ENCODE measurements around the gene CDH23. TPM values are rescaled to one million over a fixed set of nuclear protein-coding genes. Genes with fewer than 3 reads are reported as not detected.

CDH23 gene
- total RNA-seq, 1 experiment from 2014 or later: 2.9 TPM

- TF ChIP-seq, protein P1, sequence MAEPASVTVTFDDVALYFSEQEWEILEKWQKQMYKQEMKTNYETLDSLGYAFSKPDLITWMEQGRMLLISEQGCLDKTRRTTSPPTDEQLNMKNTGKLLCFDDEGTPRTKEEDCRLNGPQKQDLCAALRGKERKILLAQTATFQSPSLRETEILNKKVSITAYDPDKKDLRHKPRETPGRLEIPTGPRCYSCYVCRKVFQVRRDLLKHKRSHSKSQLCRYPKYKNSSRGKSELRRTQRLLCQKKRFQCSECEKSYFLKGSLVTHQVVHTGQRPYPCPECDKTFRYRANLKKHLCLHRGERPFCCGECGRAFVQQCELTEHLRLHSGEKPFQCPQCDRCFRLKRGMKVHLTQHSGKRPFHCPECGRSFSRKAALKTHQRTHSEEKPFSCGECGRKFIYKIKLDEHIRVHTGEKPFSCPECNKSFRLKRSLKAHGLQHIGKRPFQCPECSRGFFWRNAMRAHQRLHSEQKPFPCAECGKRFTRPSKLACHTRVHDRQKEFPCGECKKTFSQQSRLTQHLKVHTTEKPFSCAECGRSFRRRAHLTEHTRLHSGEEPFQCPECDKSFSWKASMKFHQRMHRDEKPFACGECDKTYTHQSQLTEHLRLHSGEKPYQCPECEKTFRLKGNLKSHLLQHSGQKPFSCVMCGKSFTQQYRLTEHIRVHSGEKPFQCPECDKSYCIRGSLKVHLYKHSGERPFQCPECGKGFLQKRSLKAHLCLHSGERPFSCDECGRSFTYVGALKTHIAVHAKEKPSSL (CRISPR knock-in tag; conservative IDR thresholded peaks at IDR 0.05): no peak
- TF ChIP-seq AFF4 (CRISPR knock-in tag; IDR thresholded peaks at IDR 0.05; ENCODE audit: borderline replicate concordance): no peak
- no peak for TF ChIP-seq ZNF317 (CRISPR knock-in tag; IDR thresholded peaks at IDR 0.05; ENCODE audit: borderline replicate concordance, low read depth)
- TF ChIP-seq, protein P2, sequence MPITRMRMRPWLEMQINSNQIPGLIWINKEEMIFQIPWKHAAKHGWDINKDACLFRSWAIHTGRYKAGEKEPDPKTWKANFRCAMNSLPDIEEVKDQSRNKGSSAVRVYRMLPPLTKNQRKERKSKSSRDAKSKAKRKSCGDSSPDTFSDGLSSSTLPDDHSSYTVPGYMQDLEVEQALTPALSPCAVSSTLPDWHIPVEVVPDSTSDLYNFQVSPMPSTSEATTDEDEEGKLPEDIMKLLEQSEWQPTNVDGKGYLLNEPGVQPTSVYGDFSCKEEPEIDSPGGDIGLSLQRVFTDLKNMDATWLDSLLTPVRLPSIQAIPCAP (CRISPR knock-in tag; IDR thresholded peaks at IDR 0.05): no peak
- no peak for TF ChIP-seq GRHL2 (CRISPR knock-in tag; IDR thresholded peaks at IDR 0.05; ENCODE audit: insufficient replicate concordance, severe bottlenecking)
- no peak for TF ChIP-seq SP1 (CRISPR knock-in tag; conservative IDR thresholded peaks at IDR 0.05)
- TF ChIP-seq, protein P3, sequence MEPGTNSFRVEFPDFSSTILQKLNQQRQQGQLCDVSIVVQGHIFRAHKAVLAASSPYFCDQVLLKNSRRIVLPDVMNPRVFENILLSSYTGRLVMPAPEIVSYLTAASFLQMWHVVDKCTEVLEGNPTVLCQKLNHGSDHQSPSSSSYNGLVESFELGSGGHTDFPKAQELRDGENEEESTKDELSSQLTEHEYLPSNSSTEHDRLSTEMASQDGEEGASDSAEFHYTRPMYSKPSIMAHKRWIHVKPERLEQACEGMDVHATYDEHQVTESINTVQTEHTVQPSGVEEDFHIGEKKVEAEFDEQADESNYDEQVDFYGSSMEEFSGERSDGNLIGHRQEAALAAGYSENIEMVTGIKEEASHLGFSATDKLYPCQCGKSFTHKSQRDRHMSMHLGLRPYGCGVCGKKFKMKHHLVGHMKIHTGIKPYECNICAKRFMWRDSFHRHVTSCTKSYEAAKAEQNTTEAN (CRISPR knock-in tag; IDR thresholded peaks at IDR 0.05): no peak
- TF ChIP-seq, protein P4, sequence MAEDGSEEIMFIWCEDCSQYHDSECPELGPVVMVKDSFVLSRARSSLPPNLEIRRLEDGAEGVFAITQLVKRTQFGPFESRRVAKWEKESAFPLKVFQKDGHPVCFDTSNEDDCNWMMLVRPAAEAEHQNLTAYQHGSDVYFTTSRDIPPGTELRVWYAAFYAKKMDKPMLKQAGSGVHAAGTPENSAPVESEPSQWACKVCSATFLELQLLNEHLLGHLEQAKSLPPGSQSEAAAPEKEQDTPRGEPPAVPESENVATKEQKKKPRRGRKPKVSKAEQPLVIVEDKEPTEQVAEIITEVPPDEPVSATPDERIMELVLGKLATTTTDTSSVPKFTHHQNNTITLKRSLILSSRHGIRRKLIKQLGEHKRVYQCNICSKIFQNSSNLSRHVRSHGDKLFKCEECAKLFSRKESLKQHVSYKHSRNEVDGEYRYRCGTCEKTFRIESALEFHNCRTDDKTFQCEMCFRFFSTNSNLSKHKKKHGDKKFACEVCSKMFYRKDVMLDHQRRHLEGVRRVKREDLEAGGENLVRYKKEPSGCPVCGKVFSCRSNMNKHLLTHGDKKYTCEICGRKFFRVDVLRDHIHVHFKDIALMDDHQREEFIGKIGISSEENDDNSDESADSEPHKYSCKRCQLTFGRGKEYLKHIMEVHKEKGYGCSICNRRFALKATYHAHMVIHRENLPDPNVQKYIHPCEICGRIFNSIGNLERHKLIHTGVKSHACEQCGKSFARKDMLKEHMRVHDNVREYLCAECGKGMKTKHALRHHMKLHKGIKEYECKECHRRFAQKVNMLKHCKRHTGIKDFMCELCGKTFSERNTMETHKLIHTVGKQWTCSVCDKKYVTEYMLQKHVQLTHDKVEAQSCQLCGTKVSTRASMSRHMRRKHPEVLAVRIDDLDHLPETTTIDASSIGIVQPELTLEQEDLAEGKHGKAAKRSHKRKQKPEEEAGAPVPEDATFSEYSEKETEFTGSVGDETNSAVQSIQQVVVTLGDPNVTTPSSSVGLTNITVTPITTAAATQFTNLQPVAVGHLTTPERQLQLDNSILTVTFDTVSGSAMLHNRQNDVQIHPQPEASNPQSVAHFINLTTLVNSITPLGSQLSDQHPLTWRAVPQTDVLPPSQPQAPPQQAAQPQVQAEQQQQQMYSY (CRISPR knock-in tag; IDR thresholded peaks at IDR 0.05): no peak
These were observed 118.9 kb downstream of the CDH23 start (continued) for GRCh38 chr10:71515531-71516172.

GRCh38 chr10:71516890-71517289 lies 120.2 kb downstream of the CDH23 start:
- CTCF ChIA-PET: interaction anchor here (0.8 to 2.2 kb wide), 3 partner anchors 32 to 180 kb away, joined by 3 to 7 read pairs (median 5); no protein-coding TSS in a partner anchor

More at GRCh38 chr10:71516890-71517289, 120.2 kb downstream of the CDH23 start:
- Mint-ChIP-seq H3K9me3 (no peaks in the 10 kb centered on the region), H3K4me3 (no peak overlapping the region), H3K36me3 (no peaks in the 10 kb centered on the region), H3K4me1 (peaks cover 6% of the 10 kb centered on the region; the same call in 1 of the 2 replicates), H3K27me3 (ENCODE audit: low read depth) (no peaks in the 10 kb centered on the region), H3K27ac (no peak overlapping the region)
- no peak for TF ChIP-seq TP53 (CRISPR knock-in tag; IDR thresholded peaks at IDR 0.05)
- no peak for TF ChIP-seq NR3C1 (CRISPR knock-in tag; conservative IDR thresholded peaks at IDR 0.05; ENCODE audit: low read depth)
- no peak for TF ChIP-seq ZNF671 (CRISPR knock-in tag; IDR thresholded peaks at IDR 0.05)
- TF ChIP-seq AFF4 (CRISPR knock-in tag; IDR thresholded peaks at IDR 0.05; ENCODE audit: borderline replicate concordance): no peak
- TF ChIP-seq, protein P5, sequence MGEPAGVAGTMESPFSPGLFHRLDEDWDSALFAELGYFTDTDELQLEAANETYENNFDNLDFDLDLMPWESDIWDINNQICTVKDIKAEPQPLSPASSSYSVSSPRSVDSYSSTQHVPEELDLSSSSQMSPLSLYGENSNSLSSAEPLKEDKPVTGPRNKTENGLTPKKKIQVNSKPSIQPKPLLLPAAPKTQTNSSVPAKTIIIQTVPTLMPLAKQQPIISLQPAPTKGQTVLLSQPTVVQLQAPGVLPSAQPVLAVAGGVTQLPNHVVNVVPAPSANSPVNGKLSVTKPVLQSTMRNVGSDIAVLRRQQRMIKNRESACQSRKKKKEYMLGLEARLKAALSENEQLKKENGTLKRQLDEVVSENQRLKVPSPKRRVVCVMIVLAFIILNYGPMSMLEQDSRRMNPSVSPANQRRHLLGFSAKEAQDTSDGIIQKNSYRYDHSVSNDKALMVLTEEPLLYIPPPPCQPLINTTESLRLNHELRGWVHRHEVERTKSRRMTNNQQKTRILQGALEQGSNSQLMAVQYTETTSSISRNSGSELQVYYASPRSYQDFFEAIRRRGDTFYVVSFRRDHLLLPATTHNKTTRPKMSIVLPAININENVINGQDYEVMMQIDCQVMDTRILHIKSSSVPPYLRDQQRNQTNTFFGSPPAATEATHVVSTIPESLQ (CRISPR knock-in tag; IDR thresholded peaks at IDR 0.05): no peak
- TF ChIP-seq MYBL2 (CRISPR knock-in tag; IDR thresholded peaks at IDR 0.05): no peak
- TF ChIP-seq GRHL2 (CRISPR knock-in tag; IDR thresholded peaks at IDR 0.05; ENCODE audit: insufficient replicate concordance, severe bottlenecking): no peak
- ATAC-seq: peak; percentile 49; the same call in 1 of the 2 replicates
- DNase-seq (ENCODE audit: low spot score): no peak
- POLR2A ChIA-PET: no interaction called here

Data from WTC11 (cell line).